Brain microvascular endothelial cell (primary cell): Measurements from ENCODE around the gene G0S2.

Experiments used
- DNase-seq: peaks from one replicate; pipeline ENCODE4 v3.0.0-alpha.2; 2020
- H3K27ac ChIP-seq: fragments of 250-450 bp; sonication (Bioruptor Pico); 2 replicates; pipeline ENCODE4 v1.5.1; 2020; ENCODE audit warnings: mild to moderate bottlenecking, moderate library complexity
- H3K27me3 ChIP-seq: fragments of 250-450 bp; sonication (Bioruptor Pico); replicated peaks from 2 replicates; pipeline ENCODE4 v1.5.1; 2020; ENCODE audit warnings: mild to moderate bottlenecking
- H3K36me3 ChIP-seq: fragments of 250-450 bp; sonication (Bioruptor Pico); replicated peaks from 2 replicates; pipeline ENCODE4 v1.5.1; 2020; ENCODE audit warnings: mild to moderate bottlenecking
- H3K4me3 ChIP-seq: 2 replicates; pipeline ENCODE4 v1.5.1; 2011; ENCODE audit warnings: low read depth, mild to moderate bottlenecking, control low read depth, low read length, moderate library complexity
- CTCF ChIP-seq: IDR thresholded peaks from 2 replicates; pipeline ENCODE4 v1.5.1; 2011; ENCODE audit warnings: low read depth, mild to moderate bottlenecking, moderate library complexity, low read length, control low read depth, inconsistent platforms; ENCODE audit errors: missing control alignments
- in situ Hi-C: cut with HindIII; loops from 2 replicates; pipeline ENCODE4 v1.10.0; 2017; ENCODE audit warnings: low sequenced_read_pairs, low pct_ligation_motif_present

G0S2 gene

GRCh38 chr1:209670441-209671082 lies 4.7 kb upstream of the G0S2 start:
- in situ Hi-C loops = no loop called here
- DNase-seq = no peak
- TF ChIP-seq CTCF = no peak
- peaks cover 17% of the 10 kb centered on the region for H3K27me3 ChIP-seq
- no peak overlapping the region for H3K27ac ChIP-seq
- no peaks in the 10 kb centered on the region for H3K36me3 ChIP-seq
- H3K4me3 ChIP-seq = no peak overlapping the region

- no peak for DNase-seq
- no peak overlapping the region for H3K4me3 ChIP-seq
- no peak overlapping the region for H3K27ac ChIP-seq
- peaks cover 37% of the 10 kb centered on the region for H3K27me3 ChIP-seq
- H3K36me3 ChIP-seq = no peaks in the 10 kb centered on the region
- in situ Hi-C loops = no loop called here
- no peak for TF ChIP-seq CTCF
These were observed 2.2 kb upstream of the G0S2 start for GRCh38 chr1:209672705-209673630.

GRCh38 chr1:209673631-209674417 lies 1.4 kb upstream of the G0S2 start:
- in situ Hi-C loops = no loop called here
- DNase-seq = no peak
- no peaks in the 10 kb centered on the region for H3K36me3 ChIP-seq
- H3K27ac ChIP-seq = no peak overlapping the region
- no peak for TF ChIP-seq CTCF
- H3K27me3 ChIP-seq = peaks cover 40% of the 10 kb centered on the region
- H3K4me3 ChIP-seq = no peak overlapping the region

GRCh38 chr1:209675565-209676154 lies 448 bp downstream of the G0S2 start:
- H3K27ac ChIP-seq = no peak overlapping the region
- H3K27me3 ChIP-seq = peaks cover 47% of the 10 kb centered on the region
- in situ Hi-C loops = loop anchor here (25.0 kb wide), 1 partner anchor 88 kb away; the partner anchor contains the start of gene CAMK1G
- peak overlapping the region; percentile 57 for H3K4me3 ChIP-seq
- no peaks in the 10 kb centered on the region for H3K36me3 ChIP-seq
- DNase-seq = no peak
- no peak for TF ChIP-seq CTCF

- Histone ChIP-seq H3K4me3 (no peak overlapping the region), H3K27me3 (peaks cover 39% of the 10 kb centered on the region), H3K27ac (no peak overlapping the region), H3K36me3 (no peaks in the 10 kb centered on the region)
- DNase-seq = no peak
- TF ChIP-seq CTCF = no peak
- in situ Hi-C loops = loop anchor here (25.0 kb wide), 1 partner anchor 92 kb away; the partner anchor contains the start of gene CAMK1G
These were observed 3.8 kb downstream of the G0S2 start for GRCh38 chr1:209678981-209679539.
